GM23338 (cell line): ENCODE results near the gene ZNF222.

ENCODE experiments used
- CREB1 ChIP-seq: fragments of 250-450 bp; sonication (Bioruptor Pico); IDR thresholded peaks from 2 replicates; pipeline ENCODE4 v1.5.0; 2020; ENCODE audit warnings: low read depth, mild to moderate bottlenecking, moderate library complexity
- EZH2 ChIP-seq: fragments of 200-600 bp; sonication (generic); IDR thresholded peaks from one replicate; pipeline ENCODE4 v1.8.0; 2017; ENCODE audit warnings: antibody characterized with exemption, mild to moderate bottlenecking, low read depth; ENCODE audit not compliant: unreplicated experiment
- EZH2phosphoT487 ChIP-seq: fragments of 200-600 bp; sonication (generic); IDR thresholded peaks from one replicate; pipeline ENCODE4 v1.8.1; 2018; ENCODE audit warnings: antibody characterized with exemption; ENCODE audit not compliant: unreplicated experiment
- JUNB ChIP-seq: IDR thresholded peaks from one replicate; pipeline ENCODE4 v1.6.1; 2016; ENCODE audit warnings: antibody characterized with exemption; ENCODE audit not compliant: unreplicated experiment
- NANOG ChIP-seq: IDR thresholded peaks from 2 replicates; pipeline ENCODE4 v1.6.1; 2016; ENCODE audit warnings: antibody characterized with exemption, borderline replicate concordance
- POLR2AphosphoS5 ChIP-seq: IDR thresholded peaks from 2 replicates; pipeline ENCODE4 v1.6.1; 2016; ENCODE audit warnings: antibody characterized with exemption, low read depth
- STAT1 ChIP-seq: IDR thresholded peaks from one replicate; pipeline ENCODE4 v1.6.1; 2016; ENCODE audit warnings: antibody characterized with exemption; ENCODE audit not compliant: unreplicated experiment
- ZNF114 ChIP-seq: fragments of 250-450 bp; sonication (Bioruptor Pico); IDR thresholded peaks from 2 replicates; pipeline ENCODE4 v1.5.0; 2020; ENCODE audit warnings: mild to moderate bottlenecking, moderate library complexity
- ZNF331 ChIP-seq: fragments of 250-450 bp; sonication (Bioruptor Pico); IDR thresholded peaks from 2 replicates; pipeline ENCODE4 v1.5.0; 2020; ENCODE audit warnings: low read depth, mild to moderate bottlenecking, moderate library complexity
- TF ChIP-seq, protein P1 (sequence below), 2 experiments: fragments of 200-600 bp in 1 of 2; sonication (generic) in 1 of 2; conservative IDR thresholded peaks; 2 replicates each; pipeline versions ENCODE4 v1.5.1 to v1.6.1; 2016 to 2017; ENCODE audit warnings: antibody characterized with exemption in 2 of 2, low read depth in 2 of 2, mild to moderate bottlenecking in 2 of 2, moderate library complexity in 1 of 2
- TF ChIP-seq, protein P2 (sequence below): IDR thresholded peaks from one replicate; pipeline ENCODE4 v1.6.1; 2018; ENCODE audit warnings: antibody characterized with exemption; ENCODE audit not compliant: unreplicated experiment
- TF ChIP-seq, protein P3 (sequence below): IDR thresholded peaks from 2 replicates; pipeline ENCODE4 v1.6.1; 2016; ENCODE audit warnings: antibody characterized with exemption

GRCh38 chr19:44026622-44027021 lies 1.4 kb downstream of the ZNF222 start:
- TF ChIP-seq, protein P1, sequence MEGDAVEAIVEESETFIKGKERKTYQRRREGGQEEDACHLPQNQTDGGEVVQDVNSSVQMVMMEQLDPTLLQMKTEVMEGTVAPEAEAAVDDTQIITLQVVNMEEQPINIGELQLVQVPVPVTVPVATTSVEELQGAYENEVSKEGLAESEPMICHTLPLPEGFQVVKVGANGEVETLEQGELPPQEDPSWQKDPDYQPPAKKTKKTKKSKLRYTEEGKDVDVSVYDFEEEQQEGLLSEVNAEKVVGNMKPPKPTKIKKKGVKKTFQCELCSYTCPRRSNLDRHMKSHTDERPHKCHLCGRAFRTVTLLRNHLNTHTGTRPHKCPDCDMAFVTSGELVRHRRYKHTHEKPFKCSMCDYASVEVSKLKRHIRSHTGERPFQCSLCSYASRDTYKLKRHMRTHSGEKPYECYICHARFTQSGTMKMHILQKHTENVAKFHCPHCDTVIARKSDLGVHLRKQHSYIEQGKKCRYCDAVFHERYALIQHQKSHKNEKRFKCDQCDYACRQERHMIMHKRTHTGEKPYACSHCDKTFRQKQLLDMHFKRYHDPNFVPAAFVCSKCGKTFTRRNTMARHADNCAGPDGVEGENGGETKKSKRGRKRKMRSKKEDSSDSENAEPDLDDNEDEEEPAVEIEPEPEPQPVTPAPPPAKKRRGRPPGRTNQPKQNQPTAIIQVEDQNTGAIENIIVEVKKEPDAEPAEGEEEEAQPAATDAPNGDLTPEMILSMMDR (conservative IDR thresholded peaks at IDR 0.05; ENCODE audit: low read depth in 2 of 2) = no peak
- TF ChIP-seq JUNB (no peak), POLR2AphosphoS5 (no peak), EZH2phosphoT487 (no peak), ZNF114 (no peak), NANOG (no peak), EZH2 (no peak), CREB1 (CRISPR knock-in tag) (no peak), ZNF331 (CRISPR knock-in tag) (no peak), STAT1 (no peak)
- TF ChIP-seq, protein P2, sequence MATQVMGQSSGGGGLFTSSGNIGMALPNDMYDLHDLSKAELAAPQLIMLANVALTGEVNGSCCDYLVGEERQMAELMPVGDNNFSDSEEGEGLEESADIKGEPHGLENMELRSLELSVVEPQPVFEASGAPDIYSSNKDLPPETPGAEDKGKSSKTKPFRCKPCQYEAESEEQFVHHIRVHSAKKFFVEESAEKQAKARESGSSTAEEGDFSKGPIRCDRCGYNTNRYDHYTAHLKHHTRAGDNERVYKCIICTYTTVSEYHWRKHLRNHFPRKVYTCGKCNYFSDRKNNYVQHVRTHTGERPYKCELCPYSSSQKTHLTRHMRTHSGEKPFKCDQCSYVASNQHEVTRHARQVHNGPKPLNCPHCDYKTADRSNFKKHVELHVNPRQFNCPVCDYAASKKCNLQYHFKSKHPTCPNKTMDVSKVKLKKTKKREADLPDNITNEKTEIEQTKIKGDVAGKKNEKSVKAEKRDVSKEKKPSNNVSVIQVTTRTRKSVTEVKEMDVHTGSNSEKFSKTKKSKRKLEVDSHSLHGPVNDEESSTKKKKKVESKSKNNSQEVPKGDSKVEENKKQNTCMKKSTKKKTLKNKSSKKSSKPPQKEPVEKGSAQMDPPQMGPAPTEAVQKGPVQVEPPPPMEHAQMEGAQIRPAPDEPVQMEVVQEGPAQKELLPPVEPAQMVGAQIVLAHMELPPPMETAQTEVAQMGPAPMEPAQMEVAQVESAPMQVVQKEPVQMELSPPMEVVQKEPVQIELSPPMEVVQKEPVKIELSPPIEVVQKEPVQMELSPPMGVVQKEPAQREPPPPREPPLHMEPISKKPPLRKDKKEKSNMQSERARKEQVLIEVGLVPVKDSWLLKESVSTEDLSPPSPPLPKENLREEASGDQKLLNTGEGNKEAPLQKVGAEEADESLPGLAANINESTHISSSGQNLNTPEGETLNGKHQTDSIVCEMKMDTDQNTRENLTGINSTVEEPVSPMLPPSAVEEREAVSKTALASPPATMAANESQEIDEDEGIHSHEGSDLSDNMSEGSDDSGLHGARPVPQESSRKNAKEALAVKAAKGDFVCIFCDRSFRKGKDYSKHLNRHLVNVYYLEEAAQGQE = no peak
- TF ChIP-seq, protein P3, sequence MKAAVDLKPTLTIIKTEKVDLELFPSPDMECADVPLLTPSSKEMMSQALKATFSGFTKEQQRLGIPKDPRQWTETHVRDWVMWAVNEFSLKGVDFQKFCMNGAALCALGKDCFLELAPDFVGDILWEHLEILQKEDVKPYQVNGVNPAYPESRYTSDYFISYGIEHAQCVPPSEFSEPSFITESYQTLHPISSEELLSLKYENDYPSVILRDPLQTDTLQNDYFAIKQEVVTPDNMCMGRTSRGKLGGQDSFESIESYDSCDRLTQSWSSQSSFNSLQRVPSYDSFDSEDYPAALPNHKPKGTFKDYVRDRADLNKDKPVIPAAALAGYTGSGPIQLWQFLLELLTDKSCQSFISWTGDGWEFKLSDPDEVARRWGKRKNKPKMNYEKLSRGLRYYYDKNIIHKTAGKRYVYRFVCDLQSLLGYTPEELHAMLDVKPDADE = no peak
